Smooth muscle cell (in vitro differentiated cells): ENCODE data around the gene PAPLN. TPM values are rescaled to one million over a fixed set of nuclear protein-coding genes. Genes with fewer than 3 reads are reported as not detected.

Experiments
- DNase-seq: peaks from one replicate; lab custom pipeline; 2025; ENCODE audit not compliant: unreplicated experiment; lab: John Stamatoyannopoulos, UW
- H2AFZ ChIP-seq: fragments of 200-600 bp; sonication (generic); 2 replicates; pipeline ENCODE4 v1.6.0; 2016; ENCODE audit warnings: antibody characterized with exemption, low read depth, mild to moderate bottlenecking
- H3F3A ChIP-seq: fragments of 200-600 bp; sonication (generic); 2 replicates; pipeline ENCODE4 v1.6.0; 2017; ENCODE audit warnings: antibody characterized with exemption, low read depth
- H3K27ac ChIP-seq: fragments of 200-600 bp; sonication (generic); 2 replicates; pipeline ENCODE4 v1.5.1; 2016; ENCODE audit warnings: low read depth, mild to moderate bottlenecking
- H3K27me3 ChIP-seq: fragments of 200-600 bp; sonication (generic); 2 replicates; pipeline ENCODE4 v1.6.1; 2016; ENCODE audit warnings: low read depth, mild to moderate bottlenecking
- H3K36me3 ChIP-seq: fragments of 200-600 bp; sonication (generic); 2 replicates; pipeline ENCODE4 v1.5.1; 2016; ENCODE audit warnings: low read depth
- H3K4me1 ChIP-seq: fragments of 200-600 bp; sonication (generic); 2 replicates; pipeline ENCODE4 v1.5.1; 2016; ENCODE audit warnings: low read depth
- H3K4me2 ChIP-seq: fragments of 200-600 bp; sonication (generic); 2 replicates; pipeline ENCODE4 v1.6.0; 2016; ENCODE audit warnings: mild to moderate bottlenecking
- H3K4me3 ChIP-seq: fragments of 200-600 bp; sonication (generic); 2 replicates; pipeline ENCODE4 v1.5.1; 2016; ENCODE audit warnings: mild to moderate bottlenecking
- H3K79me2 ChIP-seq: fragments of 200-600 bp; sonication (generic); 2 replicates; pipeline ENCODE4 v1.6.0; 2016; ENCODE audit warnings: low read depth, mild to moderate bottlenecking
- H3K9ac ChIP-seq: fragments of 200-600 bp; sonication (generic); 2 replicates; pipeline ENCODE4 v1.6.0; 2016; ENCODE audit warnings: low read depth
- H3K9me3 ChIP-seq: fragments of 200-600 bp; sonication (generic); replicated peaks from 2 replicates; pipeline ENCODE4 v1.5.1; 2016; ENCODE audit warnings: low read depth
- H4K20me1 ChIP-seq: fragments of 200-600 bp; sonication (generic); 2 replicates; pipeline ENCODE4 v1.6.0; 2016; ENCODE audit warnings: low read depth
- WGBS: methylation state at CpG from one replicate; pipeline ENCODE4 v1.1.7; 2016; ENCODE audit warnings: low lambda C conversion rate; 5-methylcytosine and 5-hydroxymethylcytosine counted together
- polyA plus RNA-seq: library from polyadenylated mRNA; unstranded; fragments of >200 nt; fragmentation: Nextera tagmentation; extraction: Ambion mirVana; gene quantifications from 2 replicates; pipeline ENCODE4 v1.2.1, GENCODE V29; 2016
- total RNA-seq: library from RNA; depleted of rRNA; stranded (reverse); fragments of >200 nt; gene quantifications from 2 replicates; pipeline ENCODE4 v1.2.3, GENCODE V29; 2014
- TF ChIP-seq, protein P1 (sequence below): fragments of 200-600 bp; sonication (generic); IDR thresholded peaks from 2 replicates; pipeline ENCODE4 v1.5.1; 2017; ENCODE audit warnings: borderline replicate concordance, mild to moderate bottlenecking, antibody characterized with exemption; ENCODE audit not compliant: insufficient read depth, poor library complexity, severe bottlenecking

PAPLN gene
- total and polyA plus RNA-seq, 2 experiments from 2014 or later: 1.5 to 3.3 TPM

DNA sequence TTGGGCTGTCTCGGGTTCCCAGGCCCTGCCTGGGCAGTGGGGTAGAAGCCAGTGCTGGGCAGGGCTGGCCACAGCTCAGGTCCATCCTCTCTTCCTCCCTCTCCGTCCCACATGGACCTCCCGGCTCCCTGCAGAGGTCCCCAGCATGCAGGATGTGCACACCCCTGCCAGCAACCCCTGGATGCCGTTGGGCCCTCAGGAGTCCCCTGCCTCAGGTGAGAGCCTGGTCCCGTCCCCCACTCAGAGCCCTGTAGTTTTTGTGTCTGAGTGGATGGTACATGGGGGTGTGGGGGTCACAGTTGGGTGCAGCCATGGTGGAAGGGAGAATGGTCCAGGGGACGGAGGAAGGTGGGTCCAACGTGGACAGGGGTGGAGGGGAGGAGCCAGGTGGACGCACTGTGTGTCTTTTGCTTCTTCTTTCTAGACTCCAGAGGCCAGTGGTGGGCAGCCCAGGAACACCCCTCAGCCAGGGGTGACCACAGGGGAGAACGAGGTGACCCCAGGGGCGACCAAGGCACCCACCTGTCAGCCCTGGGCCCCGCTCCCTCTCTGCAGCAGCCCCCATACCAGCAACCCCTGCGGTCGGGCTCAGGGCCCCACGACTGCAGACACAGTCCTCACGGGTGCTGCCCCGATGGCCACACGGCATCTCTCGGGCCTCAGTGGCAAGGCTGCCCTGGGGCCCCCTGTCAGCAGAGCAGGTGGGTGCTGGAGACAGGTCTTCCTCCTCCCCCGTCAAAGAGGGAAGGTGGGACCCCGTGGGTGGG is 21.7 kb downstream of the PAPLN start:
- TF ChIP-seq, protein P1, sequence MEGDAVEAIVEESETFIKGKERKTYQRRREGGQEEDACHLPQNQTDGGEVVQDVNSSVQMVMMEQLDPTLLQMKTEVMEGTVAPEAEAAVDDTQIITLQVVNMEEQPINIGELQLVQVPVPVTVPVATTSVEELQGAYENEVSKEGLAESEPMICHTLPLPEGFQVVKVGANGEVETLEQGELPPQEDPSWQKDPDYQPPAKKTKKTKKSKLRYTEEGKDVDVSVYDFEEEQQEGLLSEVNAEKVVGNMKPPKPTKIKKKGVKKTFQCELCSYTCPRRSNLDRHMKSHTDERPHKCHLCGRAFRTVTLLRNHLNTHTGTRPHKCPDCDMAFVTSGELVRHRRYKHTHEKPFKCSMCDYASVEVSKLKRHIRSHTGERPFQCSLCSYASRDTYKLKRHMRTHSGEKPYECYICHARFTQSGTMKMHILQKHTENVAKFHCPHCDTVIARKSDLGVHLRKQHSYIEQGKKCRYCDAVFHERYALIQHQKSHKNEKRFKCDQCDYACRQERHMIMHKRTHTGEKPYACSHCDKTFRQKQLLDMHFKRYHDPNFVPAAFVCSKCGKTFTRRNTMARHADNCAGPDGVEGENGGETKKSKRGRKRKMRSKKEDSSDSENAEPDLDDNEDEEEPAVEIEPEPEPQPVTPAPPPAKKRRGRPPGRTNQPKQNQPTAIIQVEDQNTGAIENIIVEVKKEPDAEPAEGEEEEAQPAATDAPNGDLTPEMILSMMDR: no peak
- Histone ChIP-seq H3K4me3 (no peak overlapping the region), H3K9me3 (no peaks in the 10 kb centered on the region), H3K4me2 (no peak overlapping the region), H3K79me2 (no peaks in the 10 kb centered on the region), H3K27ac (no peak overlapping the region), H2AFZ (no peak overlapping the region), H4K20me1 (no peaks in the 10 kb centered on the region), H3K9ac (no peak overlapping the region), H3K36me3 (no peaks in the 10 kb centered on the region), H3K27me3 (no peaks in the 10 kb centered on the region), H3K4me1 (no peaks in the 10 kb centered on the region), H3F3A (no peaks in the 10 kb centered on the region)
- WGBS: 96% methylated on average over 20 of the region's 20 CpGs
- no peak for DNase-seq

DNA sequence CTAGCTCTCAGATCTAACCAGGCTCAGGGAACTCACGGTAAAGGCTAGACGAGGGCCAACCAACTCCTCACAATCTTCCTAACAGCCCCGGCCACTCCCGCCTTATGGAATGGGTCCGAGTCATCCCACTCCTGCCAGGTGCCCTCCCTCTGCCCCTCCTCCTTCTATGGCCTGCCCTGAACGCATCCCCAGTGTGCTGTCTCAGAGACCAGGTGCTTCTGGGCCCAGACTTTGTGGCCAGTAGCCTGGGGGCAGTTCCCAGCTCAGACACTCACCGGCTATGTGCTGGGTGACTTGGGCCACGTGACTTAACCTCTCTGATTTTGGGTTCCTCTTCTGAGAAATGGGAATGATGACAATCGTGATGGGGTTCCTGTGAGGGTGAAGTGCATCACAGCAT is 22.5 kb downstream of the PAPLN start:
- no peaks in the 10 kb centered on the region for H3K4me1 ChIP-seq
- H2AFZ ChIP-seq: no peak overlapping the region
- no peak for DNase-seq
- no peak overlapping the region for H3K9ac ChIP-seq
- WGBS: 79% methylated on average over 9 of the region's 9 CpGs
- H3K27me3 ChIP-seq: no peaks in the 10 kb centered on the region
- H3K27ac ChIP-seq: no peak overlapping the region
- H3K4me3 ChIP-seq: no peak overlapping the region
- no peaks in the 10 kb centered on the region for H3K79me2 ChIP-seq
- H3K36me3 ChIP-seq: no peaks in the 10 kb centered on the region
- TF ChIP-seq, protein P1: no peak
- no peaks in the 10 kb centered on the region for H3F3A ChIP-seq
- no peaks in the 10 kb centered on the region for H4K20me1 ChIP-seq
- no peaks in the 10 kb centered on the region for H3K9me3 ChIP-seq
- no peak overlapping the region for H3K4me2 ChIP-seq

DNA sequence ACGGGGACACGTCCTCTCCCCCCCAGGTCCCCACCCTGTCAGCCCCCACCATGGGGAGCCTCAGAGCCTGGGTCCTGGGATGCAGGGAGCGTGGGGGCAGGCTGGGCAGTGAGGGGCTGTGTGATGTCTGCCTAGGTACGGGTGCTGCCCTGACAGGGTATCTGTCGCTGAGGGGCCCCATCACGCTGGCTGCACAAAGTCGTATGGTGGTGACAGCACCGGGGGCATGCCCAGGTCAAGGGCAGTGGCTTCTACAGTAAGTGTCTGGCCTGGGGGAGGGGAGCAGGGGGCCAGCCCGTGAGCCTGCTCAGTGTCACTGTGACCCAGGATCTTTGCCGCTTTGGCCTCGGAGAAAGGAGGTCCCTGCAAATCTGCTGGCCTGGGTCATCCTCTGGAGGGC is 23.3 kb downstream of the PAPLN start:
- no peaks in the 10 kb centered on the region for H4K20me1 ChIP-seq
- H3K4me1 ChIP-seq: no peaks in the 10 kb centered on the region
- no peaks in the 10 kb centered on the region for H3K27me3 ChIP-seq
- 82% methylated on average over 11 of the region's 11 CpGs for WGBS
- H2AFZ ChIP-seq: no peak overlapping the region
- DNase-seq: no peak
- H3K36me3 ChIP-seq: no peaks in the 10 kb centered on the region
- H3F3A ChIP-seq: no peaks in the 10 kb centered on the region
- no peak overlapping the region for H3K4me2 ChIP-seq
- H3K4me3 ChIP-seq: no peak overlapping the region
- TF ChIP-seq, protein P1: no peak
- no peaks in the 10 kb centered on the region for H3K9me3 ChIP-seq
- no peak overlapping the region for H3K27ac ChIP-seq
- no peaks in the 10 kb centered on the region for H3K79me2 ChIP-seq
- H3K9ac ChIP-seq: no peak overlapping the region

DNA sequence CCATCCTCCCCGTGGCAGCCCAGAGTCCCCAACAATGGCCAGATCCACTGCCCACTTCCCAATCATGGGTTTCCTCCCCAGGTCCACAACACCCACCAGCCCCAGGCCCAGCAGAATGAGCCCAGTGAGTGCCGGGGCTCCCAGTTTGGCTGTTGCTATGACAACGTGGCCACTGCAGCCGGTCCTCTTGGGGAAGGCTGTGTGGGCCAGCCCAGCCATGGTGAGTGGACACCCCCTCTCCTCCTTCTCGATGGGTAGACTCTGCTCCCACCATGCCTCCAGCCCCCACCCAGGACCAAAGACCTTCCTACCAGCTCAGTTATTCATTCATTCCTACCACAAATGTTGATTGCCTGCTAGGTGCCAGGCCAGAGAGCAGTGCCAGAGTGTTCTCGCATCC is 23.8 kb downstream of the PAPLN start:
- Histone ChIP-seq H3F3A (no peaks in the 10 kb centered on the region), H3K4me3 (no peak overlapping the region), H2AFZ (no peak overlapping the region), H3K79me2 (no peaks in the 10 kb centered on the region), H3K36me3 (no peaks in the 10 kb centered on the region), H3K4me2 (no peak overlapping the region), H4K20me1 (no peaks in the 10 kb centered on the region), H3K27me3 (no peaks in the 10 kb centered on the region), H3K9me3 (no peaks in the 10 kb centered on the region), H3K4me1 (no peaks in the 10 kb centered on the region), H3K27ac (no peak overlapping the region), H3K9ac (no peak overlapping the region)
- no peak for DNase-seq
- TF ChIP-seq, protein P1: no peak
- WGBS: 90% methylated on average over 6 of the region's 6 CpGs
